ENCODE results near the gene MYL7. TPM values are rescaled to one million over a fixed set of nuclear protein-coding genes. Genes with fewer than 3 reads are reported as not detected.

Gene MYL7
- total RNA-seq, 2 experiments from 2014 or later = not detected

DNA sequence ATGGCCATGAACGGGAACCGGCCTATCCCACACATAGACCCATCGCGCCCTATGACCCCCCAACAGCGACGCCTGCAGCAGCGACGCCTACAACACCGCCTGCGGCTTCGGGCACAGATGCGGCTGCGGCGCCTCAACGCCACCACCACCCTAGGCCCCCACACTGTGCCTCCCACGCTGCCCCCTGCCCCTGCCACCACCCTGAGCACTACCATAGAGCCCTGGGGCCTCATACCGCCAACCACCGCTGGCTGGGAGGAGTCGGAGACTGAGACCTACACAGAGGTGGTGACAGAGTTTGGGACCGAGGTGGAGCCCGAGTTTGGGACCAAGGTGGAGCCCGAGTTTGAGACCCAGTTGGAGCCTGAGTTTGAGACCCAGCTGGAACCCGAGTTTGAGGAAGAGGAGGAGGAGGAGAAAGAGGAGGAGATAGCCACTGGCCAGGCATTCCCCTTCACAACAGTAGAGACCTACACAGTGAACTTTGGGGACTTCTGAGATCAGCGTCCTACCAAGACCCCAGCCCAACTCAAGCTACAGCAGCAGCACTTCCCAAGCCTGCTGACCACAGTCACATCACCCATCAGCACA lies 27.3 kb downstream of the MYL7 start:
- Histone ChIP-seq H3K4me1 (ENCODE audit: insufficient read depth, low read length, poor library complexity, severe bottlenecking) (peaks cover 10% of the 10 kb centered on the region), H4K20me1 (ENCODE audit: insufficient read depth, low read length) (no peaks in the 10 kb centered on the region), H3K27ac (ENCODE audit: low read depth, low read length, poor library complexity, severe bottlenecking) (no peak overlapping the region), H3K9me2 (ENCODE audit: insufficient read depth, low read length) (no peaks in the 10 kb centered on the region), H3K4me2 (ENCODE audit: low read length) (no peak overlapping the region), H3K9me3 (ENCODE audit: low read length) (no peaks in the 10 kb centered on the region), H3K79me2 (ENCODE audit: insufficient read depth, low read depth, low read length) (no peaks in the 10 kb centered on the region), H3K36me3 (ENCODE audit: insufficient read depth, low read length) (peaks cover 79% of the 10 kb centered on the region), H2AFZ (ENCODE audit: low read length) (no peak overlapping the region), H3K4me3 (ENCODE audit: low read depth, low read length, poor library complexity, severe bottlenecking) (no peak overlapping the region)
- no peak for TF ChIP-seq EZH2phosphoT487 (IDR thresholded peaks at IDR 0.05; ENCODE audit: borderline replicate concordance, low read depth, low read length)
- TF ChIP-seq, protein P1, sequence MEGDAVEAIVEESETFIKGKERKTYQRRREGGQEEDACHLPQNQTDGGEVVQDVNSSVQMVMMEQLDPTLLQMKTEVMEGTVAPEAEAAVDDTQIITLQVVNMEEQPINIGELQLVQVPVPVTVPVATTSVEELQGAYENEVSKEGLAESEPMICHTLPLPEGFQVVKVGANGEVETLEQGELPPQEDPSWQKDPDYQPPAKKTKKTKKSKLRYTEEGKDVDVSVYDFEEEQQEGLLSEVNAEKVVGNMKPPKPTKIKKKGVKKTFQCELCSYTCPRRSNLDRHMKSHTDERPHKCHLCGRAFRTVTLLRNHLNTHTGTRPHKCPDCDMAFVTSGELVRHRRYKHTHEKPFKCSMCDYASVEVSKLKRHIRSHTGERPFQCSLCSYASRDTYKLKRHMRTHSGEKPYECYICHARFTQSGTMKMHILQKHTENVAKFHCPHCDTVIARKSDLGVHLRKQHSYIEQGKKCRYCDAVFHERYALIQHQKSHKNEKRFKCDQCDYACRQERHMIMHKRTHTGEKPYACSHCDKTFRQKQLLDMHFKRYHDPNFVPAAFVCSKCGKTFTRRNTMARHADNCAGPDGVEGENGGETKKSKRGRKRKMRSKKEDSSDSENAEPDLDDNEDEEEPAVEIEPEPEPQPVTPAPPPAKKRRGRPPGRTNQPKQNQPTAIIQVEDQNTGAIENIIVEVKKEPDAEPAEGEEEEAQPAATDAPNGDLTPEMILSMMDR (conservative IDR thresholded peaks at IDR 0.05; ENCODE audit: low read length) = no peak
- DNase-seq (ENCODE audit: low spot score) = no peak
- intact Hi-C loops (cut with micrococcal nuclease; ENCODE audit: unreplicated experiment) = no loop called here
- ChIA-PET CTCF (ENCODE audit: unreplicated experiment) (no interaction called here), POLR2A (interaction anchor here (0.6 kb wide), 1 partner anchor 38 kb away, joined by 3 read pairs; no protein-coding TSS in a partner anchor)
- BruUV-seq (replicated peaks) = no TSS peak

DNA sequence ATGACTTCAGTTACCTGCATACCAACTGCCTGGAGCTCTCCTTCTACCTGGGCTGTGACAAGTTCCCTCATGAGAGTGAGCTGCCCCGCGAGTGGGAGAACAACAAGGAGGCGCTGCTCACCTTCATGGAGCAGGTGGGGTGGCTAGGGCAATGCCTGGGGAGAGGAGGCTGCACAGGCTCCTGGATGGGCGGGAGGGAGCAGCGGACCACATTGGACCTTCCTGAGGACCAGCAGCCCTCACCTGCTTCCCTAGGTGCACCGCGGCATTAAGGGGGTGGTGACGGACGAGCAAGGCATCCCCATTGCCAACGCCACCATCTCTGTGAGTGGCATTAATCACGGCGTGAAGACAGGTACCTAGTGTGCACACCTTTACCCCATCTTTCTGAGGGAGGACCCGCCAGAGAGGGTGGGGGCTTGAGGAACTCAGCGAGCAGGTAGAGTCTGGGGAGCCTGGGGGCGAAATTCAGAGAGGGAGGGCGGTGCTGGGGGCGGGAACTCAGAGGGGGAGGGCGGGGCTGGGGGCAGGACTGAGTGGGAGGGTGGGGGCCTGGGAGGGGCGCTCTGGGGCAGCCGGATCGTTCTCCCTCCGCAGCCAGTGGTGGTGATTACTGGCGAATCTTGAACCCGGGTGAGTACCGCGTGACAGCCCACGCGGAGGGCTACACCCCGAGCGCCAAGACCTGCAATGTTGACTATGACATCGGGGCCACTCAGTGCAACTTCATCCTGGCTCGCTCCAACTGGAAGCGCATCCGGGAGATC lies 28.0 kb downstream of the MYL7 start:
- H3K4me3 ChIP-seq (ENCODE audit: low read depth, low read length, poor library complexity, severe bottlenecking) = no peak overlapping the region
- BruUV-seq (replicated peaks) = no TSS peak
- CTCF ChIA-PET (ENCODE audit: unreplicated experiment) = no interaction called here

More for the DNA sequence above, 28.0 kb downstream of the MYL7 start:
- no peaks in the 10 kb centered on the region for H4K20me1 ChIP-seq (ENCODE audit: insufficient read depth, low read length)
- H3K79me2 ChIP-seq (ENCODE audit: insufficient read depth, low read depth, low read length) = no peaks in the 10 kb centered on the region
- intact Hi-C loops (cut with micrococcal nuclease; ENCODE audit: unreplicated experiment) = no loop called here
- H3K4me2 ChIP-seq (ENCODE audit: low read length) = no peak overlapping the region
- H3K36me3 ChIP-seq (ENCODE audit: insufficient read depth, low read length) = peaks cover 74% of the 10 kb centered on the region
- no peak for DNase-seq (ENCODE audit: low spot score)
- H3K4me1 ChIP-seq (ENCODE audit: insufficient read depth, low read length, poor library complexity, severe bottlenecking) = peaks cover 10% of the 10 kb centered on the region
- TF ChIP-seq EZH2phosphoT487 (IDR thresholded peaks at IDR 0.05; ENCODE audit: borderline replicate concordance, low read depth, low read length) = no peak
- TF ChIP-seq, protein P1 (conservative IDR thresholded peaks at IDR 0.05; ENCODE audit: low read length) = no peak
- H3K9me2 ChIP-seq (ENCODE audit: insufficient read depth, low read length) = no peaks in the 10 kb centered on the region
- POLR2A ChIA-PET = interaction anchor here (0.5 kb wide), 1 partner anchor 38 kb away, joined by 4 read pairs; no protein-coding TSS in a partner anchor
- no peaks in the 10 kb centered on the region for H3K9me3 ChIP-seq (ENCODE audit: low read length)
- no peak overlapping the region for H3K27ac ChIP-seq (ENCODE audit: low read depth, low read length, poor library complexity, severe bottlenecking)
- H2AFZ ChIP-seq (ENCODE audit: low read length) = no peak overlapping the region
